ENCODE results near the gene PPP3CA.

- TF ChIP-seq, protein P1, sequence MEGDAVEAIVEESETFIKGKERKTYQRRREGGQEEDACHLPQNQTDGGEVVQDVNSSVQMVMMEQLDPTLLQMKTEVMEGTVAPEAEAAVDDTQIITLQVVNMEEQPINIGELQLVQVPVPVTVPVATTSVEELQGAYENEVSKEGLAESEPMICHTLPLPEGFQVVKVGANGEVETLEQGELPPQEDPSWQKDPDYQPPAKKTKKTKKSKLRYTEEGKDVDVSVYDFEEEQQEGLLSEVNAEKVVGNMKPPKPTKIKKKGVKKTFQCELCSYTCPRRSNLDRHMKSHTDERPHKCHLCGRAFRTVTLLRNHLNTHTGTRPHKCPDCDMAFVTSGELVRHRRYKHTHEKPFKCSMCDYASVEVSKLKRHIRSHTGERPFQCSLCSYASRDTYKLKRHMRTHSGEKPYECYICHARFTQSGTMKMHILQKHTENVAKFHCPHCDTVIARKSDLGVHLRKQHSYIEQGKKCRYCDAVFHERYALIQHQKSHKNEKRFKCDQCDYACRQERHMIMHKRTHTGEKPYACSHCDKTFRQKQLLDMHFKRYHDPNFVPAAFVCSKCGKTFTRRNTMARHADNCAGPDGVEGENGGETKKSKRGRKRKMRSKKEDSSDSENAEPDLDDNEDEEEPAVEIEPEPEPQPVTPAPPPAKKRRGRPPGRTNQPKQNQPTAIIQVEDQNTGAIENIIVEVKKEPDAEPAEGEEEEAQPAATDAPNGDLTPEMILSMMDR (IDR thresholded peaks at IDR 0.05; ENCODE audit: low read depth, low read length): no peak
- no peak for TF ChIP-seq POLR2A (IDR thresholded peaks at IDR 0.05; ENCODE audit: extremely low read depth, insufficient read length)
Observed at GRCh38 chr4:101285985-101286384, 61.3 kb downstream of the PPP3CA start.

Data from NB4 (cell line).